Sigmoid colon (tissue), 7 donors: ENCODE data around the gene SRGAP1. TPM values are rescaled to one million over a fixed set of nuclear protein-coding genes. Genes with fewer than 3 reads are reported as not detected.

Experiments
- DNase-seq: peaks from one replicate; pipeline ENCODE4 v3.0.0-alpha.2; 2019
- H3K27ac ChIP-seq, 4 donors: fragments of 200-600 bp; sonication (generic); one replicate each; pipeline ENCODE4 v1.5.1; 2016 to 2019; ENCODE audit warnings: mild to moderate bottlenecking in 1 of 4
- H3K27me3 ChIP-seq, 3 donors: fragments of 200-600 bp; sonication (generic); one replicate each; pipeline ENCODE4 v1.5.1; 2019; ENCODE audit warnings: mild to moderate bottlenecking in 1 of 3
- H3K36me3 ChIP-seq, 4 donors: fragments of 200-600 bp; sonication (generic); one replicate each; pipeline ENCODE4 v1.5.1; 2016 to 2019
- H3K4me1 ChIP-seq, 4 donors: fragments of 200-600 bp; sonication (generic); one replicate each; pipeline ENCODE4 v1.5.1; 2017 to 2019
- H3K4me3 ChIP-seq, 4 donors: fragments of 200-600 bp; sonication (generic); one replicate each; pipeline ENCODE4 v1.5.1; 2017 to 2019; ENCODE audit warnings: mild to moderate bottlenecking in 2 of 4, moderate library complexity in 1 of 4
- H3K9me3 ChIP-seq, 4 donors: fragments of 200-600 bp in 3 of 4; sonication (generic) in 3 of 4; one replicate each; pipeline versions ENCODE4 v1.5.1 to v1.6.1; 2013 to 2019
- CTCF ChIP-seq, 4 experiments: fragments of 450-650 bp in 3 of 4; fragments of 200-600 bp in 1 of 4; IDR thresholded peaks; one replicate each; pipeline ENCODE4 v1.5.1; 2016 to 2019; ENCODE audit warnings: antibody characterized with exemption in 4 of 4, mild to moderate bottlenecking in 3 of 4, moderate library complexity in 2 of 4
- EP300 ChIP-seq, 4 donors: sonication (generic); formaldehyde crosslinking; IDR thresholded peaks; one replicate each; pipeline ENCODE4 v1.6.1; 2017; ENCODE audit warnings: antibody characterized with exemption in 4 of 4
- POLR2A ChIP-seq, 2 donors: fragments of 450-650 bp; IDR thresholded peaks; one replicate each; pipeline ENCODE4 v1.6.1; 2016; ENCODE audit warnings: antibody characterized with exemption in 2 of 2, mild to moderate bottlenecking in 2 of 2, moderate library complexity in 2 of 2
- POLR2AphosphoS5 ChIP-seq, 4 donors: sonication (generic); formaldehyde crosslinking; IDR thresholded peaks; one replicate each; pipeline ENCODE4 v1.6.1; 2017; ENCODE audit warnings: antibody characterized with exemption in 4 of 4
- WGBS, 2 donors: extraction: QIAGEN DNeasy Blood & Tissue Kit; methylation state at CpG; one replicate each; pipeline ENCODE4 v1.1.7; 2013; 5-methylcytosine and 5-hydroxymethylcytosine counted together
- intact Hi-C: fragments of 100-400 bp; cut with DNase I; formaldehyde crosslinking; loops from one replicate; pipeline ENCODE4 v1.15.1; 2023
- polyA plus RNA-seq, 3 donors: library from polyadenylated mRNA; stranded (reverse); fragments of 200-250 nt; gene quantifications; one replicate each; pipeline ENCODE4 v1.2.3, GENCODE V29; 2013
- total RNA-seq, 4 donors: library from RNA; depleted of rRNA; stranded (reverse); fragments of >200 nt; gene quantifications; one replicate each; pipeline ENCODE4 v1.1.0, GENCODE V29; 2016
- donor health status: healthy with polysubstance abuse.
- donor health status: Bipolar disorder and iron deficiency.
- donor health status: healthy.

The SRGAP1 gene
- total and polyA plus RNA-seq, 7 donors: 2.4 to 16.3 (median 5.4) TPM

GRCh38 chr12:63967358-63968145, 123.1 kb downstream of the SRGAP1 start:
- H3K27ac ChIP-seq: no peak overlapping the region
- no peaks in the 10 kb centered on the region for H3K9me3 ChIP-seq
- H3K4me3 ChIP-seq: no peak overlapping the region
- no peaks in the 10 kb centered on the region for H3K36me3 ChIP-seq
- no peak for DNase-seq
- 86 to 93% methylated on average over 5 of the region's 5 CpGs for WGBS, 2 donors
- TF ChIP-seq EP300 (IDR thresholded peaks at IDR 0.05) (no peak), CTCF (IDR thresholded peaks at IDR 0.05) (no peak), POLR2A (IDR thresholded peaks at IDR 0.05) (no peak), POLR2AphosphoS5 (IDR thresholded peaks at IDR 0.05) (no peak)
- H3K27me3 ChIP-seq: no peaks in the 10 kb centered on the region
- H3K4me1 ChIP-seq: peaks cover 0 to 9% (median 2%) of the 10 kb centered on the region in 4 donors
- intact Hi-C loops: no loop called here

- intact Hi-C loops: no loop called here
- WGBS, 2 donors: 92 to 95% methylated on average over 6 of the region's 6 CpGs
- Histone ChIP-seq H3K4me3 (no peak overlapping the region), H3K27me3 (no peaks in the 10 kb centered on the region), H3K36me3 (no peaks in the 10 kb centered on the region), H3K27ac (no peak overlapping the region), H3K4me1 (peaks cover 0 to 9% (median 2%) of the 10 kb centered on the region in 4 donors), H3K9me3 (no peaks in the 10 kb centered on the region)
- TF ChIP-seq CTCF (IDR thresholded peaks at IDR 0.05): no peak
- TF ChIP-seq EP300 (IDR thresholded peaks at IDR 0.05): no peak
- no peak for TF ChIP-seq POLR2A (IDR thresholded peaks at IDR 0.05)
- TF ChIP-seq POLR2AphosphoS5 (IDR thresholded peaks at IDR 0.05): no peak
- no peak for DNase-seq
Measured at GRCh38 chr12:63968673-63969072, 124.2 kb downstream of the SRGAP1 start.

- H3K36me3 ChIP-seq: no peaks in the 10 kb centered on the region
- DNase-seq: no peak
- H3K27me3 ChIP-seq: no peaks in the 10 kb centered on the region
- no peak for TF ChIP-seq POLR2AphosphoS5 (IDR thresholded peaks at IDR 0.05)
- no peak for TF ChIP-seq CTCF (IDR thresholded peaks at IDR 0.05)
- TF ChIP-seq POLR2A (IDR thresholded peaks at IDR 0.05): no peak
- no peak for TF ChIP-seq EP300 (IDR thresholded peaks at IDR 0.05)
- intact Hi-C loops: no loop called here
- no peak overlapping the region for H3K4me3 ChIP-seq
- H3K4me1 ChIP-seq: peaks cover 0 to 3% (median under 1%) of the 10 kb centered on the region in 4 donors
- H3K9me3 ChIP-seq: no peaks in the 10 kb centered on the region
- WGBS, 2 donors: 95 to 97% methylated on average over 4 of the region's 4 CpGs
- H3K27ac ChIP-seq: no peak overlapping the region
Measured at GRCh38 chr12:63976902-63977395, 132.4 kb downstream of the SRGAP1 start.

GRCh38 chr12:63977441-63977840, 132.9 kb downstream of the SRGAP1 start:
- Histone ChIP-seq H3K36me3 (no peaks in the 10 kb centered on the region), H3K4me1 (peaks cover 0 to 7% (median 2%) of the 10 kb centered on the region in 4 donors), H3K27me3 (no peaks in the 10 kb centered on the region), H3K27ac (no peak overlapping the region), H3K9me3 (no peaks in the 10 kb centered on the region), H3K4me3 (no peak overlapping the region)
- DNase-seq: no peak
- WGBS, 2 donors: 76 to 89% methylated on average over 4 of the region's 4 CpGs
- no peak for TF ChIP-seq EP300 (IDR thresholded peaks at IDR 0.05)
- no peak for TF ChIP-seq POLR2A (IDR thresholded peaks at IDR 0.05)
- no peak for TF ChIP-seq CTCF (IDR thresholded peaks at IDR 0.05)
- no peak for TF ChIP-seq POLR2AphosphoS5 (IDR thresholded peaks at IDR 0.05)
- intact Hi-C loops: no loop called here
